ENCODE measurements around the gene PCGF6.
"Not testable (repeated sequence)": the region's sequence is repeated elsewhere in the genome, so short reads cannot be mapped to it uniquely, and the experiment has no call there.

Gene PCGF6

DNA sequence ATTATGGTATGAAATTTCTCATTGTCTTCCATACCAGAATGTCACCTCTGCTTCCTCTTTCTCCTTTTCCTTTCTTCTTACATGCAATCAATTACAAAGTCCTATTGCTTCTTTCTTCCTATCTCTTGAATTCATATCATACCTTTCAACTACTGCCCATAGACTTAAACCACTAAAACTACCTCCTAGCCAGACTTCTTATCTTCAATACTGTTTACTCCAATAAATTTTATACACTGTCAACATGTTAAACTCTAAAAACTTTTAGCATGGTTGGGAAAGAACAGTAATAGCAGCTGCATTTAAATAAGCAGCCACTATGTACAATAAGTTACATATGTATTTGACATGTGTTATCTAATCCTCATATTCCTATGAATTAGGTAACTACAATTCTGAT lies 34.9 kb downstream of the PCGF6 start:
- no peak for DNase-seq

GRCh38 chr10:103310197-103310596 lies 40.7 kb downstream of the PCGF6 start:
- DNase-seq, result no peak

DNA sequence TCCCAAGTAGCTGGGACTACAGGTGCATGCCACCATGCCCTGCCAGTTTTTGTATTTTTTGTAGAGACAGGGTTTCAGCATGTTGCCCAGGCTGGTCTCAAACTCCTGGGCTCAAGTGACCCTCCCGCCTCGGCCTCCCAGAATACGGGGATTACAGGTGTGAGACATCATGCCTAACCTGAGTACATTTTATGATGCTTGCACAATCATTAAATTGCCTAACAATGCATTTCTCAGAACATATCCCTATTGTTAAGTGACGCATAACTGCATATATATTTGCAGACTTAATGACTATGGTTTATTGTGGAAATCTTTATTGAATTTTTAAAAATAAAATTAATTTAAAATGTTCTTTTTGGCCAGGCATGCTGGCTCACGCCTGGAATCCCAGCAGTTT lies 43.3 kb downstream of the PCGF6 start:
- no peak for DNase-seq

GRCh38 chr10:103295374-103296015 lies 55.4 kb downstream of the PCGF6 start:
- no peak for DNase-seq

DNA sequence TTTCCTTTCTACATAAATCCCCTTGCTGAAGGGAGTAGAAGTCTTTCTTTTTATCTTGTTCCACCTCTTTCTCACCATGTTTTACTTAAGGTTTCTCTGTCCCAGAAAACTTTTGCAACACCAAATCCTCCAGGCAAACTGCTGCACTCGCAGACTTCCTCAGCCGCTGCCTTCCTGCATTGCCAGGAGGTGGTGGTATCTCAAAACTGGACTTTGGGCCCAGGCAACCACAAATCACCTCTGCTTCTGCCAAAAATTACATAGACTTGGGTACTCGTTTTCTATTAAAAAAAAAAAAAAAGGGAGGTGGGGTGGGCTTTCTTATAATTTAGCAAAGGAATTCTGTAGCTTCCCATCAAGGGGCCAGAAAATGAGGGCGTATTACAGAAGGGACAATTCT lies 59.4 kb downstream of the PCGF6 start:
- DNase-seq, result no peak

GRCh38 chr10:103287992-103288391 lies 62.9 kb downstream of the PCGF6 start:
- no peak for DNase-seq

DNA sequence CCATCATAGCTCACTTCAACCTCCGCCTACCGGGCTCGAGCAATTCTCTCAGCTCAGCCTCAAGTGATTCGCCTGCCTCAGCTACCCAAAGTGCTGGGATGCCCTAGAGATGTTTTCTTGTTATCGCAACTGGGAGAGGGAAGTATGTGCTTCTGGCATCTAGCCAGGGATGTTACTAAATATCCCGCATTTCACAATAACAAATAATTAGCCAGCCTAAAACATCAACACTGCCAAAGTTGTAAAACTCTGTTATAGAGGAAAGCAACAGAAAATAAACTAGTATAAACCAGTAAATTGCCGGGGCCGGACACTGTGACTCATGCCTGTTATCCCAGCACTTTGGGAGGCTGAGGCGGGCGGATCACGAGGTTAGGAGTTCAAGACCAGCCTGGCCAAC lies 66.8 kb downstream of the PCGF6 start:
- DNase-seq, result peak; percentile 79

GRCh38 chr10:103282961-103283360 lies 68.0 kb downstream of the PCGF6 start:
- DNase-seq, result no peak

- DNase-seq, result no peak
Observed at GRCh38 chr10:103281753-103282152, 69.2 kb downstream of the PCGF6 start.

GRCh38 chr10:103280506-103280905 lies 70.4 kb downstream of the PCGF6 start:
- DNase-seq, result no peak

GRCh38 chr10:103280031-103280430 lies 70.9 kb downstream of the PCGF6 start:
- no peak for DNase-seq

GRCh38 chr10:103278862-103279298 lies 72.1 kb downstream of the PCGF6 start:
- DNase-seq, result peak; percentile 38

- no peak for DNase-seq
Observed at GRCh38 chr10:103278537-103278823, 72.5 kb downstream of the PCGF6 start.

GRCh38 chr10:103277713-103278536 lies 73.0 kb downstream of the PCGF6 start:
- DNase-seq, result no peak

DNA sequence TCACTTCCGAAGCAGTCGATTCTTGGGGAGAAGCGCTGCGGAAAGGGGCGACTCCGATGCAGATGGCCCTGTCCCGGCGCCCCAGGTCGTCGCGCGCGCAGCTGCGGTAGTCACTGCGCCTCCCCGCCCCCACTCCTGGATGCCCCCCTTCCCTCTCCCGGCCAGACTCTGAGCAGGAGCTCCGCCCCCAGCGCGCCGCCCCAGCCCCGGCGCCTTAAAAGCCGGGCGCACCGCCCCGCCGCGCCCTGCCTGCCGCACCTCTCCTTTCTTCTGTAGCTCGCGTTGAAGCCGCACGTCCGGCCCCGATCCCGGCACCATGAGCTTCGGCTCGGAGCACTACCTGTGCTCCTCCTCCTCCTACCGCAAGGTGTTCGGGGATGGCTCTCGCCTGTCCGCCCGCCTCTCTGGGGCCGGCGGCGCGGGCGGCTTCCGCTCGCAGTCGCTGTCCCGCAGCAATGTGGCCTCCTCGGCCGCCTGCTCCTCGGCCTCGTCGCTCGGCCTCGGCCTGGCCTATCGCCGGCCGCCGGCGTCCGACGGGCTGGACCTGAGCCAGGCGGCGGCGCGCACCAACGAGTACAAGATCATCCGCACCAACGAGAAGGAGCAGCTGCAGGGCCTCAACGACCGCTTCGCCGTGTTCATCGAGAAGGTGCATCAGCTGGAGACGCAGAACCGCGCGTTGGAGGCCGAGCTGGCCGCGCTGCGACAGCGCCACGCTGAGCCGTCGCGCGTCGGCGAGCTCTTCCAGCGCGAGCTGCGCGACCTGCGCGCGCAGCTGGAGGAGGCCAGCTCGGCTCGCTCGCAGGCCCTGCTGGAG lies 73.8 kb downstream of the PCGF6 start, which contains the start of gene INA:
INA (plus strand) TSS at position 243 of the 817 bp plus-strand sequence; CDS start at position 317, 74 bp downstream.
- DNase-seq, result peak; percentile 22

- no peak for DNase-seq
Observed at GRCh38 chr10:103276251-103276895, 74.6 kb downstream of the PCGF6 start.

GRCh38 chr10:103273041-103273441 lies 77.9 kb downstream of the PCGF6 start:
- DNase-seq, result no peak

- DNase-seq, result peak; percentile 34
Observed at GRCh38 chr10:103265717-103266329, 85.1 kb downstream of the PCGF6 start.

DNA sequence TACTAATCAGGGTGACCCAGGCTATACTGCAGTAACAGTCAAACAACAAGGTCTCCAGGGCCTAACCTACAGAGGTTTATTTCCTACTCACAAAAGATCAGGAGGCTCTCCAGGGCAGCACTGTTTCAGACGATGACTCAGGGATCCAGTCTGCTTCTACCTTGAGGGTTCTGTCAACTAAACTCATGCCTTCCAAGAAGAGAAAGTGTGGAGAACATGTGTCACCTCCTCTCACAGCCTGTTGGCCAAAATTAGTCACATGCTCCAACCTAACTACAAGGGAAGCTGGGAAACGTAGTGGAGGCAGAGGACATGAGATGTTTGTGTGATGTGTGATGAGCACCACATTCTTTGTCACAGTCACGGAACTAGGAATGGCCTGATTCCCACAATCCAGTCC lies 88.7 kb downstream of the PCGF6 start:
- no peak for DNase-seq

- no peak for DNase-seq
Observed at GRCh38 chr10:103259989-103260388, 91.0 kb downstream of the PCGF6 start.

DNA sequence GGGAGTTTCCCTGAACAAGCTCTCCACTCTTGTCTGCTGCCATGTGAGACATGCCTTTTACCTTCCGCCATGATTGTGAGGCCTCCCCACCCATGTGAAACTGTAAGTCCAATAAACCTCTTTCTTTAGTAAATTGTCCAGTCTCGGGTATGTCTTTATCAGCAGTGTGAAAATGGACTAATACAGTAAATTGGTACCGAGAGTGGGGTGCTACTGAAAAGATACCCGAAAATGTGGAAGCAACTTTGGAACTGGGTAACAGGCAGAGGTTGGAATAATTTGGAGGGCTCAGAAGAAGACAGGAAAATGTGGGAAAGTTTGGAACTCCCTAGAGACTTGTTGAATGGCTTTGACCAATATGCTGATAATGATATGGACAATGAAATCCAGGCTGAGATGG lies 92.0 kb downstream of the PCGF6 start:
- not testable (repeated sequence) for DNase-seq

GRCh38 chr10:103257812-103258211 lies 93.1 kb downstream of the PCGF6 start:
- DNase-seq, result no peak

DNA sequence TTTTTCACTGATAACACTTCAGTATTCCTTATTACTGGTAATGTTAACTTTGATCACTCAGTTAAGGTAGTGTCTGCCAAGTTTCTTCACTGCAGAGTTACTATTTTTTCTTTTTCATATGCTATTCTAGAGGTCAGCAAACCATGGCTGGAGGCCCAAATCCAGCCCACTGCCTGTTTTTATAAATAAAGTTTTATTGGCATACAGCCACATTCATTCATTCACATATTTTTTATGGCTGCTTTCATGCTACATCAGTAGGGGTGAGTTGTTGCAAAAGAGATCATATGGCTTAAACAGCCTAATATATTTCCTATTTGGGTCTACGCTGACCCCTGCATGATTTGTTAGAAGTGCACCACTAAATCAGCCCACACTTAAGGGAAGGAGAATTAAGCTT lies 94.3 kb downstream of the PCGF6 start:
- no peak for DNase-seq

Data from inflammatory macrophage treated with lipopolysaccharide for 4 hours (primary cell).